WI38 (cell line): Measurements from ENCODE around the gene EHMT2.

ENCODE experiments used
- H3K4me3 ChIP-seq: 2 replicates; pipeline ENCODE4 v1.5.1; 2011; ENCODE audit warnings: low read depth, mild to moderate bottlenecking, control low read depth, low read length
- CTCF ChIP-seq: IDR thresholded peaks from 2 replicates; pipeline ENCODE4 v1.5.1; 2012; ENCODE audit warnings: low read depth, mild to moderate bottlenecking, control low read depth, low read length

The EHMT2 gene

GRCh38 chr6:31888276-31889258 is 8.9 kb downstream of the EHMT2 start:
- TF ChIP-seq CTCF: peak; percentile 68
- H3K4me3 ChIP-seq: no peak overlapping the region

GRCh38 chr6:31887173-31888007 is 10.1 kb downstream of the EHMT2 start:
- TF ChIP-seq CTCF: no peak
- no peak overlapping the region for H3K4me3 ChIP-seq

GRCh38 chr6:31886541-31886991 is 10.9 kb downstream of the EHMT2 start:
- no peak for TF ChIP-seq CTCF

GRCh38 chr6:31884528-31885035 is 12.9 kb downstream of the EHMT2 start:
- H3K4me3 ChIP-seq: no peak overlapping the region
- no peak for TF ChIP-seq CTCF

More at GRCh38 chr6:31886541-31886991, 10.9 kb downstream of the EHMT2 start:
- H3K4me3 ChIP-seq: no peak overlapping the region

- no peak overlapping the region for H3K4me3 ChIP-seq
- no peak for TF ChIP-seq CTCF
Observed at GRCh38 chr6:31883676-31884075, 13.8 kb downstream of the EHMT2 start.

- no peak overlapping the region for H3K4me3 ChIP-seq
- TF ChIP-seq CTCF: no peak
Observed at GRCh38 chr6:31882344-31882743, 15.2 kb downstream of the EHMT2 start.
